GM19035 (cell line): Measurements from ENCODE around the gene EIF2AK3.
"Not testable (repeated sequence)": the region's sequence is repeated elsewhere in the genome, so short reads cannot be mapped to it uniquely, and the experiment has no call there.

Source experiments
- ATAC-seq: cut with Tn5 transposase; IDR thresholded peaks from one replicate; pipeline ENCODE4 v1.9.1; 2021; ENCODE audit not compliant: unreplicated experiment

EIF2AK3 gene

GRCh38 chr2:88627055-88627855 lies at the start of gene EIF2AK3:
Gene EIF2AK3, minus strand, starts transcription at chr2:88627464. Its CDS starts 190 bp downstream, at chr2:88627274.
- peak; percentile 81 for ATAC-seq

- no peak for ATAC-seq
Observed at GRCh38 chr2:88673363-88673762, 46.1 kb upstream of the EIF2AK3 start.

DNA sequence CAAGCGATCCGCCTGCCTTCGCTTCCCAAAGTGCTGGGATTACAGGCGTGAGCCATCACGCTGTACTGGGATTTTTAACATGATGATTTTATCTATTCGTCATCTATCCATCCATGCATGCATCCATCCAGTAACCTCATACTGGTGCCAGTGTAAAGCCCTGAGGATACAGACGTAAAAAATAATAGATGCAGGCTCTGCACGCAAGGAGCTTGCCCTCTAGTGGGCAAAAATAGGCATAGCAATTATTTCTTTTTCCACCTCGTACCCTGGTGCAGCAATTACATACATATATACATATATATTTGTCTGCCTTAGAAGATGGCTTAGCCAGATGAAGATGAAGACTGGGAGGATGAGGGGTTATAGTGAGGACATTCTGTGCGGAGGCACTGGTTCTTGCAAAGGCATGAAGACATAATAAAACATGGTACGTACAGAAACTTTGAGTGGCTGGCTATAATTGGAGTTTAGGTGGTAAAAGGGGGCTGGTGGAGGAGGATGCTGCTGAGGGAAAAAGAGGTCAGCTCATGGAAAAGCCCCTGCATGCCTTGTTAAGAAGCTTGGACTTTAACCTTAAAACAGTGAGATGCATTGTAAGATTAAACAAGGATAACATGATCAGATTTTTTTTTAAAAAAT lies 44.6 kb upstream of the EIF2AK3 start:
- ATAC-seq = peak; percentile 64

DNA sequence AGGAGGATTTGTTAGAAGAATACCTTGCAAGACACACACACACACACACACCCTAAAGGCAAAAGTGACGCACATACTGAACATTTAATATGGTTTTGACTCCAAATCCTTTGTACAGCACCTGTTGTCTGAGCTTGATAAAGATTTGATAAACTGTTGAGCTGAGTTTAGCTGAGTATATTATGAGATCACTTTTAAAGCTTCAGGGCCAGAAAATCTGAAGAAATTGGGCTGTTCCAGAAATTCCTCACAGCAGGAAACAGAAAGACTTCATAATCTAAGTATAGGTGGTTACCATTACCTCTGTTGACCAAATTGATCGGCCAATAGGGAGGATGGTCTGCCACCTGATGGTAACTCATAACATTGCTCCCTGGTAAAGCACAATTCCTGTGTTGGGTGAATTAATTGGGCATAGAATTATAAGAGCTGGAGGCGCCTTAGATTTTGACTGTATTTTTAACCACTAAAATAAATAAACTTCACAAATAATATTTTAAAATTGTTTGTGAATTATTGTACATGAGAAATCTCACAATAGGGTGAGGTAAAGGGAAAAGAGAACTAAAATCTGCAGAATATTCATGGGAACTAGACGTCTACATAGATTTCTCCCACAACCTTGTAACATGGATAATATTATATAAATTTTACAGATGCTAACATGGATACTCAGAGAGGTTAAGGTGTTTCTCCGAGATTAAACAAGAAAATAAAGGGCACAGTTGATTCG lies 42.4 kb upstream of the EIF2AK3 start:
- peak; percentile 66 for ATAC-seq

GRCh38 chr2:88668862-88669261 lies 41.6 kb upstream of the EIF2AK3 start:
- ATAC-seq = no peak

DNA sequence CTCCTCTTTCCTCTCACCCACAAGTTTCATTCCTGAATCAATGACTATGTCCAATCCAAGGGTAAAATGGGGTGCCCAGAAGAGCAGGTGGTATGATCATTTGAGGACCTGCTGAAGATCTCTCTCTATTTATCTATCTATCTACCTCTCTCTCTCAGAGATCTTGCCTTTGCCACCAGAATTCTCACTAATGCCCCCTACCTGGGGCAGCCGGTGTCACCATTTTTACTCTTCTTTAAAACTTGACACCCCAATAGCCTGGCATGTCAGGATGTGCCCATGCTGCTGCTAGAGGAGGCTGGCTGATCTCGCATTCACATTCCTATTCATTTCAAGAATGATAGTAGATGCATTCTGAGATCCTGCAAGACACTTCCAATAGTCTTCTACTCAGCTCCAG lies 40.0 kb upstream of the EIF2AK3 start:
- ATAC-seq = no peak

GRCh38 chr2:88666576-88666975 lies 39.3 kb upstream of the EIF2AK3 start:
- no peak for ATAC-seq

- ATAC-seq = no peak
Observed at GRCh38 chr2:88660622-88661021, 33.4 kb upstream of the EIF2AK3 start.

GRCh38 chr2:88659538-88659915 lies 32.3 kb upstream of the EIF2AK3 start:
- no peak for ATAC-seq

- no peak for ATAC-seq
Observed at GRCh38 chr2:88658881-88659537, 31.7 kb upstream of the EIF2AK3 start.

- no peak for ATAC-seq
Observed at GRCh38 chr2:88658326-88658725, 31.1 kb upstream of the EIF2AK3 start.

- ATAC-seq = no peak
Observed at GRCh38 chr2:88657131-88657530, 29.9 kb upstream of the EIF2AK3 start.

- no peak for ATAC-seq
Observed at GRCh38 chr2:88656690-88657089, 29.4 kb upstream of the EIF2AK3 start.

GRCh38 chr2:88654714-88655113 lies 27.4 kb upstream of the EIF2AK3 start:
- ATAC-seq = no peak

- no peak for ATAC-seq
Observed at GRCh38 chr2:88651646-88652045, 24.4 kb upstream of the EIF2AK3 start.

GRCh38 chr2:88645291-88645882 lies 18.1 kb upstream of the EIF2AK3 start:
- not testable (repeated sequence) for ATAC-seq

- no peak for ATAC-seq
Observed at GRCh38 chr2:88642278-88642677, 15.0 kb upstream of the EIF2AK3 start.

DNA sequence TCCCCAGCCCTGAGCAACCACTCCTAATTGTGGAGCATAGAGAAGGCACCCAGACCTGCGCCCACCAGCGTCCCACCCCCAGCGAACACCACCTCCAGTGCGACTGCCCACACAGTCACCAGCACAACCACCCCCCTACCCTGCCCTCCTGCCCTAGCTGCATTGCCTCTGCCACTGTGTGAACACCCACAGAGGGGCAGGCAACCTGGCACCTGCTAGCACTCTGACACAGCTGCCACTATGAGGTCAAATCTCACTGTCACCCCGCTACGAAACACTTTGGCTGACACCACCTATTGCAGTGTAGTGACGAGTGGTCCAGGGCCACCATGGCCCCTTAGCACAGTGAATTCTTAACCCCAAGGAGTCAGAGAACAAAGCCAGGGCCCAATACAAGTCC lies 14.1 kb upstream of the EIF2AK3 start:
- ATAC-seq = no peak

GRCh38 chr2:88639865-88640264 lies 12.6 kb upstream of the EIF2AK3 start:
- no peak for ATAC-seq

- no peak for ATAC-seq
Observed at GRCh38 chr2:88638743-88639142, 11.5 kb upstream of the EIF2AK3 start.

DNA sequence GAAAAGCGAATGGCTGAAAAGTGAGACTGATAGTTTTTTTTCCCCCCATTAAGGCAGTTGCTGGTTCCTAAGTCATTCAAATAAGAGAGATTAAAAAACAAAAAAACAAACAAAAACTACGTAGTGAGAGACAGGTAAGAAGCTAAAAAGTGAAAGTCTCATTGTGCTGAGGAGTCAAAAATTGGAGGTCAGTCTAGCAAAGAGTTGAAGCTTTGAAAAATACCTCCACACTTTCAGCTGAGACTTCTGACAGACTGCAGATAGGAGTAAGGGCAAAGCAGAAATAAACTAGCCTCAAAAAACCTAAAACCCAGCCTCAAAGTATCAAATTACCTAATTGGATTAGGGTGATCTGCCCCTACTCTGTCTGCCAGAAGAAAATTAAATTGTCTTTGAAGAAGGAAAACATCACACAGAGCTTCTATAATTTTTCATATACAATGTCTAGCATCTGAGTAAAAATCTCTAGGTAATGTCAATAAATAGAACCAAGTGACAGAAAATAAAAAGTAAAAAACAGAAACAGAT lies 10.9 kb upstream of the EIF2AK3 start:
- ATAC-seq = no peak
